GM21515 (cell line): Measurements from ENCODE around the gene CCL4.
"Not testable (repeated sequence)": the region's sequence is repeated elsewhere in the genome, so short reads cannot be mapped to it uniquely, and the experiment has no call there.

ENCODE experiments used
- ATAC-seq: cut with Tn5 transposase; IDR thresholded peaks from one replicate; pipeline ENCODE4 v1.9.1; 2021; ENCODE audit not compliant: unreplicated experiment

CCL4 gene

GRCh38 chr17:36115649-36115977, 12.0 kb downstream of the CCL4 start:
- not testable (repeated sequence) for ATAC-seq

GRCh38 chr17:36117505-36118382, 14.1 kb downstream of the CCL4 start:
- ATAC-seq = no peak

- no peak for ATAC-seq
Measured at GRCh38 chr17:36118477-36119353, 15.1 kb downstream of the CCL4 start.

GRCh38 chr17:36120221-36120620, 16.6 kb downstream of the CCL4 start:
- no peak for ATAC-seq

- not testable (repeated sequence) for ATAC-seq
Measured at GRCh38 chr17:36121099-36121498, 17.5 kb downstream of the CCL4 start.

GRCh38 chr17:36123431-36123830, 19.8 kb downstream of the CCL4 start:
- ATAC-seq = no peak

GRCh38 chr17:36124879-36125824, 21.5 kb downstream of the CCL4 start:
- ATAC-seq = no peak

GRCh38 chr17:36127199-36127893, 23.7 kb downstream of the CCL4 start:
- no peak for ATAC-seq

- no peak for ATAC-seq
Measured at GRCh38 chr17:36127911-36128310, 24.3 kb downstream of the CCL4 start.

- no peak for ATAC-seq
Measured at GRCh38 chr17:36128411-36128978, 24.9 kb downstream of the CCL4 start.

- no peak for ATAC-seq
Measured at GRCh38 chr17:36129616-36130015, 26.0 kb downstream of the CCL4 start.

GRCh38 chr17:36130346-36130745, 26.7 kb downstream of the CCL4 start:
- ATAC-seq = no peak

GRCh38 chr17:36131421-36131820, 27.8 kb downstream of the CCL4 start:
- no peak for ATAC-seq

GRCh38 chr17:36131931-36132330, 28.3 kb downstream of the CCL4 start:
- no peak for ATAC-seq

GRCh38 chr17:36132421-36132831, 28.8 kb downstream of the CCL4 start:
- no peak for ATAC-seq

GRCh38 chr17:36133602-36134236, 30.1 kb downstream of the CCL4 start:
- ATAC-seq = no peak

- ATAC-seq = no peak
Measured at GRCh38 chr17:36135465-36135864, 31.8 kb downstream of the CCL4 start.

- no peak for ATAC-seq
Measured at GRCh38 chr17:36136036-36136435, 32.4 kb downstream of the CCL4 start.

- ATAC-seq = no peak
Measured at GRCh38 chr17:36136439-36136838, 32.8 kb downstream of the CCL4 start.
